Upper lobe of left lung (tissue), 4 donors: ENCODE results near the gene DDIAS.

ENCODE experiments used
- CTCF ChIP-seq, 6 experiments: fragments of 450-650 bp in 4 of 6; fragments of 200-600 bp in 2 of 6; sonication (generic) in 2 of 6; IDR thresholded peaks; one replicate each; pipeline ENCODE4 v1.5.1; 2016 to 2019; ENCODE audit warnings: antibody characterized with exemption in 6 of 6
- EP300 ChIP-seq, 4 donors: sonication (generic); formaldehyde crosslinking; IDR thresholded peaks; one replicate each; pipeline ENCODE4 v1.5.1; 2017; ENCODE audit warnings: antibody characterized with exemption in 4 of 4, control low read depth in 2 of 4
- POLR2A ChIP-seq, 4 donors: fragments of 450-650 bp; IDR thresholded peaks; one replicate each; pipeline ENCODE4 v1.5.1; 2016 to 2017; ENCODE audit warnings: antibody characterized with exemption in 4 of 4, mild to moderate bottlenecking in 2 of 4
- POLR2AphosphoS5 ChIP-seq, 2 donors: sonication (generic); formaldehyde crosslinking; IDR thresholded peaks; one replicate each; pipeline ENCODE4 v1.5.1; 2017; ENCODE audit warnings: antibody characterized with exemption in 2 of 2

- TF ChIP-seq CTCF (IDR thresholded peaks at IDR 0.05) (no peak), POLR2AphosphoS5 (IDR thresholded peaks at IDR 0.05) (no peak), POLR2A (IDR thresholded peaks at IDR 0.05) (no peak), EP300 (IDR thresholded peaks at IDR 0.05) (no peak)
Observed at GRCh38 chr11:82979824-82980223, 78.3 kb downstream of the DDIAS start.
